Kidney glomerular epithelial cell (primary cell): ENCODE results near the gene CEP152.
A peak's percentile ranks its signal among the peaks of the same experiment; 100 is the strongest.
"Not testable (repeated sequence)": the region's sequence is repeated elsewhere in the genome, so short reads cannot be mapped to it uniquely, and the experiment has no call there.

Experiments
- DNase-seq: peaks from one replicate; lab custom pipeline; 2025; lab: John Stamatoyannopoulos, UW

Gene CEP152

GRCh38 chr15:48803877-48804276 is 7.0 kb downstream of the CEP152 start:
- DNase-seq = no peak

- DNase-seq = peak; percentile 99
These were observed 8.0 kb downstream of the CEP152 start for GRCh38 chr15:48802867-48803266.

- DNase-seq = no peak
These were observed 8.6 kb downstream of the CEP152 start for GRCh38 chr15:48802257-48802656.

GRCh38 chr15:48800811-48801455 is 9.9 kb downstream of the CEP152 start:
- DNase-seq = peak; percentile 13

- no peak for DNase-seq
These were observed 10.6 kb downstream of the CEP152 start for GRCh38 chr15:48800245-48800644.

- DNase-seq = no peak
These were observed 12.6 kb downstream of the CEP152 start for GRCh38 chr15:48798319-48798718.

- peak; percentile 89 for DNase-seq
These were observed 13.9 kb downstream of the CEP152 start for GRCh38 chr15:48796930-48797329.

GRCh38 chr15:48796521-48796920 is 14.3 kb downstream of the CEP152 start:
- DNase-seq = no peak

- no peak for DNase-seq
These were observed 15.0 kb downstream of the CEP152 start for GRCh38 chr15:48795901-48796300.

- DNase-seq = peak; percentile 8
These were observed 16.2 kb downstream of the CEP152 start for GRCh38 chr15:48794697-48795134.

GRCh38 chr15:48792408-48792807 is 18.5 kb downstream of the CEP152 start:
- DNase-seq = no peak

- not testable (repeated sequence) for DNase-seq
These were observed 20.3 kb downstream of the CEP152 start for GRCh38 chr15:48790466-48791115.

GRCh38 chr15:48785712-48786111 is 25.2 kb downstream of the CEP152 start:
- DNase-seq = no peak

GRCh38 chr15:48785195-48785594 is 25.7 kb downstream of the CEP152 start:
- DNase-seq = no peak

GRCh38 chr15:48784756-48785155 is 26.1 kb downstream of the CEP152 start:
- no peak for DNase-seq

GRCh38 chr15:48782911-48783310 is 28.0 kb downstream of the CEP152 start:
- DNase-seq = no peak

GRCh38 chr15:48781481-48782081 is 29.3 kb downstream of the CEP152 start:
- no peak for DNase-seq

GRCh38 chr15:48781017-48781416 is 29.9 kb downstream of the CEP152 start:
- no peak for DNase-seq

GRCh38 chr15:48778331-48778730 is 32.5 kb downstream of the CEP152 start:
- DNase-seq = no peak

- no peak for DNase-seq
These were observed 33.1 kb downstream of the CEP152 start for GRCh38 chr15:48777645-48778330.

- DNase-seq = no peak
These were observed 35.3 kb downstream of the CEP152 start for GRCh38 chr15:48775546-48775945.

GRCh38 chr15:48774484-48774883 is 36.4 kb downstream of the CEP152 start:
- no peak for DNase-seq

- DNase-seq = no peak
These were observed 44.7 kb downstream of the CEP152 start for GRCh38 chr15:48766196-48766595.
